IPS-NIHi7 (cell line): ENCODE data around the gene THOC5.
"Not testable (repeated sequence)": the region's sequence is repeated elsewhere in the genome, so short reads cannot be mapped to it uniquely, and the experiment has no call there.

Experiments used
- DNase-seq: peaks from one replicate; pipeline ENCODE4 v3.0.0; 2012; ENCODE audit warnings: mixed read lengths; ENCODE audit errors: extremely low spot score

The THOC5 gene

GRCh38 chr22:29563652-29564460 lies 10.3 kb upstream of the THOC5 start:
- no peak for DNase-seq

DNA sequence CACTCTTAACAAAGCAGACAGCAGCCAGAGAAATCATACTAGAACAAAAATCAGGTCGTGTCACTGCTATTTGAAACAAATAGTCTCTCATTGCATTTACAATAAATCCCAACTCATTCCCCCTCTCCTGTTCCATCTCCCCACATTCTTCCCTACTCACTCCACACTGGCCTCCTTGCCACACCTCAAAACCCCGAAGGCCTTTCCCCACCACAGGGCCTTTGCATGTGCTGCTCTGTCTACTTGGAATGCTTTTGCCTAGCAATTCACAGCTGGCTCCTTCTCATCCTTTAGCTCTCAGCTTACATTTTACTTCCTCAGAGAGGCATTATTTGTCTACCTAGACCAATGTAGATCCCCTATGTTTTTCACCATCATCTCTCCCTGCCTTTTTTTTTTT lies 6.3 kb upstream of the THOC5 start:
- no peak for DNase-seq

- DNase-seq, result no peak
These were observed 5.5 kb upstream of the THOC5 start for GRCh38 chr22:29559030-29559429.

DNA sequence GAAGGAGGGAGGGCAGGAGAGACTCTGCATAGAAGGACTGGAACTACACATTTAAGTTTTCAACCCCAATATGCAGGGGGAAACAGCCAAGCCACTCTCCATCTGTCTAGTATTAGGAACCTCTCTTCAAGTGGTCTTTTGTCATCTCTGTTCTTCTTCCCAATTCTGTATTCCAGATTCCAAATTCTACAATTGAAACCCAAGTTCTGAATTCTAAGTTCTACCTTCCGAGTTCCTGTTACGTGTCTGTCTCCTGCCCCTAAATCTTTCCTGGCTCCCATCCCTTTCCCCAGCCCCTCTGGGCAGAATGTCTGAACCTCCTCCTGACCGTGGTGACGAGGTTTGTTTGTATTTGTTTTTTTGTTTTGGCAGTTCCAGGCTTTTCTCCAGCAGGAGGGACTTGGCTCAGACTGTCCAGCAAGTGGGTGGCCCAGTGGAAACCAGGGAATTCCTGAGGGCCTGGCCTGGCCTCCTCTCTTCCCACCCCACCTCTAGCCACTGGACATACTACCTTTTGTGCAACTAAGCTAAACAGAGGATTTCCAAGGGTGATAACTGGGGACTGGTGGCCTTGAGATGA lies 1.6 kb upstream of the THOC5 start:
- no peak for DNase-seq

DNA sequence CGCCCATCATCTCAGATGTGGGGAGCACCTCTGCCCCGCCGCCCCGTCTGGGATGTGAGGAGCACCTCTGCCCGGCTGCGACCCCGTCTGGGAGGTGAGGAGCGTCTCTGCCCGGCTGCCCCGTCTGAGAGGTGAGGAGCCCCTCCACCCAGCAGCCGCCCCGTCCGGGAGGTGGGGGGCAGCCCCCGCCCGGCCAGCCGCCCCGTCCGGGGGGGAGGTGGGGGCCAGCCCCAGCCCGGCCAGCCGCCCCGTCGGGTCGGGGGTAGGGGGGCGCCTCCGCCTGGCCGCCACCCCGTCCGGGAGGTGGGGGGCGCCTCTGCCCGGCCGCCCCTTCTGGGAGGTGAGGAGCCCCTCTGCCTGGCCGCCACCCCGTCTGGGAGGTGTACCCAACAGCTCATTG lies 1.2 kb downstream of the THOC5 start:
- not testable (repeated sequence) for DNase-seq

DNA sequence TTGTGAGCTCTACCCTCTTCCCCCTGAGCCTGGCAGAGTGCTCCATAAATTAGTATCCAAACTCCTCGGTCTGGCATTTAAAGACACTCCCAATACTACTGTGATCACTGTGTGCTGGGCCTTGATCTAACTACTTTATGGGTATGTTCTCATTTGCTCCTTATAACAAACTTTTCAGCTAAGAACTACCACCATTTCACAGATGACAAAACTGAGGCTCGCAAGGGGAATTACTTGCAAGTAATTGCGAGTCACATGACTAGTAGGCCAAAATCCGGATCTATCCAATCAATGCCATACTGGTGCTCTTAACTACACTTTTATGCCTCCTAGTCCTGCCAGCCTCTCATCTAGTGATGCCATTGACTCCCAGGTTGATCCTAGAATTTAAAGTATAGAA lies 3.6 kb downstream of the THOC5 start:
- no peak for DNase-seq

DNA sequence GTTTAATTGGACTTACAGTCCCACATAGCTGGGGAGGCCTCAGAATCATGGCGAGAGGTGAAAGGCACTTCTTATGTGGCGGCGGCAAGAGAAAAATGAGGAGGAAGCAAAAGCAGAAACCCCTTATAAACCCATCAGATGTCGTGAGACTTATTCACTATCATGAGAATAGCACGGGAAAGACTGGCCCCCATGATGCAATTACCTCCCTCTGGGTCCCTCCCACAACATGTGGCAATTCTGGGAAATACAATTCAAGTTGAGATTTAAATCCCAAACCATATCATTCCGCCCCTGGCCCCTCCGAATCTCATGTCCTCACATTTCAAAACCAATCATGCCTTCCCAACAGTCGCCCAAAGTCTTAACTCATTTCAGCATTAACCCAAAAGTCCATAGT lies 8.5 kb downstream of the THOC5 start:
- not testable (repeated sequence) for DNase-seq

DNA sequence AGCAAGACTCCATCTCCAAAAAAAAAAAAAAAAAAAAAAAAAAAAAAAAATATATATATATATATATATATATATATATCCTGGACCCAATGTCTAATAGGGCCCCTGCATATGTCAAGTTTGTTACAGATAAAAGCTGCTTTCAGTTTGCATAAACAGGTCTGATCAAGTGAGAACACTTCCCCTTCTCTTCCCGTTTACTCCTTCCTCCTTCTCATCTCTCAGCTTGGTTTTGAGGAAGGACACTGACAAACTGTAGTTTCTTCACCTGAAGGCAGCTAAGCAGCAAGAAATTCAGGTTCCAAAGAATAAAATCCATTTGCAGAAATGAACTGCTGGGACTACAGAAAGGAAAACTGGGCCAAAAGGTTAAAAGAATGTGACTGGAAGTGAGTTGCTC lies 11.7 kb downstream of the THOC5 start:
- no peak for DNase-seq

- no peak for DNase-seq
These were observed 14.5 kb downstream of the THOC5 start for GRCh38 chr22:29539105-29539504.

DNA sequence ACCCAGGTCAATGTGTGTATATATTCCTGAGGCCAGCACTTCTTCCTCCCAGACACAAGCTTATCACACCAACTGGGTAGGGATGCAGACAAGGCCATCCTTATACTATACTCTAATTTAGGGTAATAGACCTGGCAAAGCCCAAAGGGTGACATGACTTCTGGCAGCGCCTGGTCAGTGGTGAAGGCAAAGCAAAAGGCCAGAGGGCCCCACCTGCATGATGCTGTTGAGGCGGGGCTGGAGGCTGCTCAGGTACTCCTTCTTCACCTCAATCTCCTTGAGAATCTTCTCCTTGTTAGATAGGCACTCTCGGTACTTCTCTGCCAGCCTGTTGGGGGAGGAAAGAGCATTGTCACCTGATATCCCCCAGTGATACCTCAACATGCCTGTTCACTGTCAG lies 17.1 kb downstream of the THOC5 start:
- no peak for DNase-seq

- no peak for DNase-seq
These were observed 22.1 kb downstream of the THOC5 start for GRCh38 chr22:29531419-29531818.

GRCh38 chr22:29530716-29531115 lies 22.8 kb downstream of the THOC5 start:
- no peak for DNase-seq

DNA sequence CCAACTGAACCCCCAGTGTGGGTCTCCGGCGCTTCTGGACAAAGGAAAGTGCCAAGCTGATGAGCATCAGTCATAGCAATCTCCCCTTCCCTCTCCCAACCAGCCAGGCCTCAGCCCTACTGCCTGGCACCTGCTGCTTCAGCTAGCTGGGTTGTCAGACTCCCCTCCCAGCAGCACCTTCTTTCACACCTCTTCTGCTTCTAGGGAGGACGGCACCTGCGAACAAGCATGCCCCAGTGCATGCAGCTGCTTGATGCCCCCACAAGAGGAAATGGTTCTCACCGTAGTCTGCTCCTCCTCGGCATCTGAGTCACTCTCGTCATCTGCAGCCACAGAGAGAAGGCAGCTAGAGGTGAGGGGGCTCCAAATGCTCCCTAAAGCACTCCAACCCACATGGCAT lies 25.4 kb downstream of the THOC5 start:
- no peak for DNase-seq

DNA sequence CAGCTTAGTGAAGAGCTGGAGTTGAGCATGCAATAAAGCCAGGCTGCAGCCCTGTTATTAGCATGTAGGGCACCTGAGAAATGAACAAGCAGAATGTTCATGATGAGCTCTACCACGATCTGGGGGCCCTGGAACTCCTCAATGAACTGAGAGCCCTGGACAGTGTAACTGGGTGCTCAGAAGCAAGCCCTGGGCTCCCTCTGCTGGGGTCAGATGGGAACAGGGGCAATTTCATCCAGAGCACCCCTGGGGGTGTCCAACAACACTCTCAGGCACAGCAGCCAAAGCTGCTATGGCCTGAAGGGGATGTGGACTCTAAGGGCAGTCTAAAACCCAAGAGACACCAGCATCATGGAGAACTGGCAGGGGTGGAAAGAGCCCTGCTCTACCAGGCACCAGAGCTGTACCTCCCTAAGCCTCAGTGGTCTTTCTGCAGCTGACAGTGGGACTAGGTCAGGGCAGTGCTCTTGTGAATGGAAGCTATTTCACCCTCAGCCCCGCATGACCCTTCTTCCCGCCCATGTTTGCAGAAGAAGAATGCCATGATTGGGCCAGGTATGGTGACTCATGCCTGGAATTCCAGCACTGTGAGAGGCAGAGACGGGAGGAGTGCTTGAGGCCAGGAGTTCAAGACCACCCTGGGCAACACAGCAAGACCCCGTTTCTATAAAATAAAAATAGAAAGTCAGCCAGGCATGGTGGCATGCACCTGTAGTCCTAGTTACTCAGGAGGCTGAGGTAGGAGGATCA lies 28.9 kb downstream of the THOC5 start:
- peak; percentile 67 for DNase-seq

DNA sequence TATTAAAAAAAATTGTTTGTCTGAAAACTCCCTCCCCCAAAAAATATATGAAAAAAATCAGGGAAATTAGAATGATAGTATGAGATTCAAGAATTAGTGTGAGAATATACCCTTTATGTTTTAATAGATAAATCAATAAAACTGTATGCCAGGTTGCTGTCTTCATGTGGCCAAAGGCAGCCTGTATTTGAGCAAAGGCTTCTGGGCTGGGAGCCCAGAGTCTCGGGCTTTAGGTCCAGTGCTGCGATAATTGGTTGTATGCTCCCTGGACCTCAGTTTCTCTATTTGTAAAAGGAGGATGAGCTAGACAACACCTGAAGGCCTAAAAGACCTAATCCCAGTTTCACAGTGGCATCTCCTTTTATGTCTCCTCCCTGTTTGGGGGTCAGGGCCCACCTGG lies 29.8 kb downstream of the THOC5 start:
- no peak for DNase-seq

DNA sequence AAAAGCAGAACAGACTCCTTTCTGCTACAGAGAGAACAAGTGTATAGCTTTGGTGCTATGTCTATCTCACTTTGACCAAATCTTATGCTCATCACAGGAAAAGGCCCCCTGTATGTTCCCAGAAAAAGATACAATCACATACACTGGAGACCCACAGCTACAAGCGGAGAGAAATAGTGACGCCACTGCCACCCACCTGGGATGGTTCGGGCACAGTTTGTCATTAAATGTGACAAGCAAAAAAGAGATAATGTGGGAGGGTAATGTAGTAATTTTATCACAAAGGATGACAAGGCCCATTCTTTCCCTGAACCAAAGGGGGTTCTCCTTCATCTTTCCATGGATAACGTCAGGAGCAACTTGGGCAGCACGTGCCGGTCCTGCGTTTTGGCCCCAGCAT lies 32.0 kb downstream of the THOC5 start:
- DNase-seq, result no peak

DNA sequence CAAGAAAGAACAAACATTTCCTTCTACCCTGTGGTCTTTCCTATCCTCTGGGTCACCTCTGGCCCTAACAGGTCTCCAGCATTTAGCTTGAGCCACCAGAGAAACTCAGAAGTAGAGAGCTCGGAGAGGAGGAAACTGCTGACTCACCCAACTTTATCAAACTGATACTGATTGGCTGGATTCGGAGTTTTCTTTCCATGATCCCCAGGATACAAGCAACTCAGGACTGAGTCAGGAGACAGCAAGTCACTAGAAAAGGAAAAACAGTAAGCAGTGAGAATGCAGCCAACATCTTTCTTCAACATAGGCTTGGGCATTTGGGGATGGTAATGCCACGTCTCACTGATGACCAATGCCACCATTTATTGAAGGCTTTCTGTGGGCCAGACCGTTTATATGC lies 32.7 kb downstream of the THOC5 start:
- no peak for DNase-seq

DNA sequence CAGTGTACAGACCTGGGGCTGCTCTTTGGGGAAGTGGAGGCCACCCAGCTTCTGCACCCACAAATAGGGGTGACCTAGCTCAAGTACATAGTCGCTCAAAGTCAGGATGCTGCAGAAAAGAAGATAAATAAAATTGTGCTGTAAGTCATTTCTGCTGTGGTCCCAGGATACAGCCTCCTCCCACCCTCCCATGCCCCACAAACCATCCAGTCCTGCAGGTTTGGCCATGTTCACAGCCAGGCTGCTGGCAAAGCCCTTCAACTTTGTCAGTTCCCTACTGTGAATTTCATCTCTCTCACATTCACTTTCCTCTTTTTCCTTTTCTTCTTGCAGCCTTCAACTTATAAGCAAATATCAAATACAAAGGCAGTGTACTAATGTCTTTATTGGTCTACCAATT lies 33.6 kb downstream of the THOC5 start:
- no peak for DNase-seq

GRCh38 chr22:29518427-29518826 lies 35.1 kb downstream of the THOC5 start:
- no peak for DNase-seq

- DNase-seq, result no peak
These were observed 36.2 kb downstream of the THOC5 start for GRCh38 chr22:29517215-29517908.

DNA sequence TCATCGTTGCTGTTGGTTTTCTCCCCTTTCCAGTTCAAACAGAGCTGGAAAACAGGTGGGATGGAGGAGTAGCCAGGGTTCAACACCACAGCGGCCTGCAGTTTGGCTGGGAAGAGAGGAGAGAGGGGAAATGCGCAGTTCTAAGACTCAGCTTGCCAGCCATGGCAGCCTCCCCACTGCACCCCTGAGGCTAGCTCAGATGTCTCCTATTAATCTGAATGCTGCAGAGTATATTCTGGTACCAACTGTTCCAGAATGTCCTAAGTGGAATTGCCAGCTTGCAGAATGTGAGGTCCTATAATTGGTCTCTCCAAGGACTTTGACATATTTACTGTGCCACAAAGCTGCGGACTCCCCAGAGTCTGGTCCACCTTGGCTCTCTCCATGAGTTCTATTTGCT lies 41.5 kb downstream of the THOC5 start:
- no peak for DNase-seq

DNA sequence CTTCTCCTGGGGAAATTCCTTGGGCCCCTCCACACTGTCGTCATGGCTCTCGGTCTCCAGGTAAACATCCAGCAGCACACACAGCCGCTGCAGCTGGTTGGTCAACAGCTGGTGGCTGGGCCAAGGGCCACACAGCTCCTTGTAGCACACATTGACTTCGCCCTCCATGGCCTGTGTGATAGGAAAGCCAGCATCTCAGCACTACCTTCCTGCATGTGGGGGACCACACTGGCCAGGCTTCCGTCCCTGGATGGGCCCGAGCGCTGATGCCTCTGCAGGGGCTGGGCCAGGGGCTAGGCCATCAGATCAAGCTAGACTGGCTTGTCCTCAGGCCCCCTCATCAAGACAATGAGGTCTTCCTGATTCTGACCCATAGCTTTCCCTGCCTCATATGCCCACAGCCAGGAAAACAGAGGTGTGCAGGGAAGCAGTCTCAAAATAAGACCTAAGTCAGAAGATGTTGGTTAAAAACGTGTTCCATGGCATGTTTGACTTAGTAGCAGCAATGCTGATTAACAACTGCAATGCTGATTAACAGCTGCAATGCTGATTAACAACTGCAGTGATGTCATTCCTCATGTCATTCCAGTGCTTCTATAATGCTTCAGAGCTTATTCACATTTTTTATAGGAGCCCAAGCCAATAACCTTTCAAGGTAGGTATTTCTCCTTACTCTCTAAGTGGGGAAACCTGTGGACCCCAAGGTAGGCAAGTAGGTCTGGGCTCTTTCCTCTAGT lies 42.3 kb downstream of the THOC5 start:
- no peak for DNase-seq
